Neural cell (in vitro differentiated cells): ENCODE measurements around the gene SLC25A25. TPM values are rescaled to one million over a fixed set of nuclear protein-coding genes. Genes with fewer than 3 reads are reported as not detected.

ENCODE experiments used
- H2AFZ ChIP-seq: fragments of 200-600, 300-800 bp; sonication (generic), shearing (Covaris generic); 2 replicates; pipeline ENCODE4 v1.6.0; 2014; ENCODE audit warnings: low read depth, mild to moderate bottlenecking, antibody characterized with exemption, low read length, moderate library complexity
- H3F3A ChIP-seq: fragments of 200-600 bp; shearing (Covaris generic); 2 replicates; pipeline ENCODE4 v1.6.1; 2016; ENCODE audit warnings: mild to moderate bottlenecking, moderate library complexity, mixed read lengths, antibody characterized with exemption, low read length; ENCODE audit not compliant: insufficient read depth, poor library complexity, severe bottlenecking
- H3K27ac ChIP-seq: fragments of 200-600, 300-800 bp; sonication (generic), shearing (Covaris generic); 2 replicates; pipeline ENCODE4 v1.5.1; 2014; ENCODE audit warnings: mild to moderate bottlenecking, low read length, moderate library complexity
- H3K27me3 ChIP-seq: fragments of 300-800, 200-600 bp; sonication (generic), shearing (Covaris generic); 2 replicates; pipeline ENCODE4 v1.6.0; 2014; ENCODE audit warnings: mild to moderate bottlenecking, low read depth, low read length, moderate library complexity; ENCODE audit not compliant: insufficient read depth
- H3K36me3 ChIP-seq: fragments of 300-800, 200-600 bp; sonication (generic), shearing (Covaris generic); 2 replicates; pipeline ENCODE4 v1.5.1; 2014; ENCODE audit warnings: mild to moderate bottlenecking, antibody characterized with exemption, low read length, moderate library complexity; ENCODE audit not compliant: insufficient read depth
- H3K4me2 ChIP-seq: fragments of 300-800, 200-600 bp; sonication (generic), shearing (Covaris generic); 2 replicates; pipeline ENCODE4 v1.6.0; 2014; ENCODE audit warnings: mild to moderate bottlenecking, low read length
- H3K4me3 ChIP-seq: fragments of 300-800, 200-600 bp; sonication (generic), shearing (Covaris generic); 2 replicates; pipeline ENCODE4 v1.5.1; 2014; ENCODE audit warnings: mild to moderate bottlenecking, low read length, moderate library complexity
- H3K79me2 ChIP-seq: fragments of 200-600 bp; shearing (Covaris generic); replicated peaks from 2 replicates; pipeline ENCODE4 v1.6.0; 2014; ENCODE audit warnings: mild to moderate bottlenecking, low read length, moderate library complexity; ENCODE audit not compliant: insufficient read depth
- H3K9ac ChIP-seq: fragments of 300-800, 200-600 bp; sonication (generic), shearing (Covaris generic); 2 replicates; pipeline ENCODE4 v1.6.1; 2016; ENCODE audit warnings: mild to moderate bottlenecking, low read length, mixed read lengths
- H3K9me2 ChIP-seq: fragments of 200-600 bp; shearing (Covaris generic); 2 replicates; pipeline ENCODE4 v1.6.1; 2016; ENCODE audit warnings: mild to moderate bottlenecking, low read length, mixed read lengths; ENCODE audit not compliant: insufficient read depth
- H3K9me3 ChIP-seq: fragments of 200-600, 300-800 bp; sonication (generic), shearing (Covaris generic); 2 replicates; pipeline ENCODE4 v1.6.1; 2016; ENCODE audit warnings: mild to moderate bottlenecking, mixed run types, low read length, moderate library complexity, mixed read lengths
- H4K20me1 ChIP-seq: fragments of 200-600 bp; shearing (Covaris generic); 2 replicates; pipeline ENCODE4 v1.6.1; 2016; ENCODE audit warnings: mild to moderate bottlenecking, mixed run types; ENCODE audit not compliant: insufficient read depth
- CTCF ChIP-seq: fragments of 450-650 bp; IDR thresholded peaks from 2 replicates; pipeline ENCODE4 v1.5.1; 2014; ENCODE audit warnings: antibody characterized with exemption, mild to moderate bottlenecking, moderate library complexity; ENCODE audit not compliant: poor library complexity, severe bottlenecking
- EP300 ChIP-seq: fragments of 450-650 bp; conservative IDR thresholded peaks from 2 replicates; pipeline ENCODE4 v1.6.1; 2014; ENCODE audit warnings: antibody characterized with exemption, mild to moderate bottlenecking, moderate library complexity; ENCODE audit not compliant: poor library complexity, severe bottlenecking
- EZH2 ChIP-seq: fragments of 200-600, 300-800 bp; shearing (Covaris generic), sonication (generic); IDR thresholded peaks from 2 replicates; pipeline ENCODE4 v1.6.1; 2014; ENCODE audit warnings: antibody characterized with exemption, low read length, borderline replicate concordance, mild to moderate bottlenecking; ENCODE audit not compliant: insufficient read depth, poor library complexity, severe bottlenecking
- MXI1 ChIP-seq: fragments of 450-650 bp; conservative IDR thresholded peaks from 2 replicates; pipeline ENCODE4 v1.6.1; 2014; ENCODE audit warnings: antibody characterized with exemption, mild to moderate bottlenecking; ENCODE audit not compliant: poor library complexity, severe bottlenecking
- POLR2AphosphoS5 ChIP-seq: IDR thresholded peaks from 2 replicates; pipeline ENCODE4 v1.6.1; 2012
- RAD21 ChIP-seq: fragments of 450-650 bp; conservative IDR thresholded peaks from 2 replicates; pipeline ENCODE4 v1.6.1; 2014; ENCODE audit warnings: antibody characterized with exemption, mild to moderate bottlenecking, moderate library complexity
- REST ChIP-seq: IDR thresholded peaks from 2 replicates; pipeline ENCODE4 v1.6.1; 2012; ENCODE audit warnings: borderline replicate concordance
- SMC3 ChIP-seq: fragments of 450-650 bp; conservative IDR thresholded peaks from 2 replicates; pipeline ENCODE4 v1.6.1; 2014; ENCODE audit warnings: antibody characterized with exemption, mild to moderate bottlenecking, moderate library complexity; ENCODE audit not compliant: poor library complexity
- TAF1 ChIP-seq: IDR thresholded peaks from 2 replicates; pipeline ENCODE4 v1.6.1; 2012; ENCODE audit warnings: low read depth
- polyA plus RNA-seq: library from polyadenylated mRNA; depleted of rRNA; stranded (reverse); fragments of >200 nt; gene quantifications from 2 replicates; pipeline ENCODE4 v1.2.3, GENCODE V29; 2014

The SLC25A25 gene
- polyA plus RNA-seq, 1 donor from 2014 or later: 43.7 TPM

DNA sequence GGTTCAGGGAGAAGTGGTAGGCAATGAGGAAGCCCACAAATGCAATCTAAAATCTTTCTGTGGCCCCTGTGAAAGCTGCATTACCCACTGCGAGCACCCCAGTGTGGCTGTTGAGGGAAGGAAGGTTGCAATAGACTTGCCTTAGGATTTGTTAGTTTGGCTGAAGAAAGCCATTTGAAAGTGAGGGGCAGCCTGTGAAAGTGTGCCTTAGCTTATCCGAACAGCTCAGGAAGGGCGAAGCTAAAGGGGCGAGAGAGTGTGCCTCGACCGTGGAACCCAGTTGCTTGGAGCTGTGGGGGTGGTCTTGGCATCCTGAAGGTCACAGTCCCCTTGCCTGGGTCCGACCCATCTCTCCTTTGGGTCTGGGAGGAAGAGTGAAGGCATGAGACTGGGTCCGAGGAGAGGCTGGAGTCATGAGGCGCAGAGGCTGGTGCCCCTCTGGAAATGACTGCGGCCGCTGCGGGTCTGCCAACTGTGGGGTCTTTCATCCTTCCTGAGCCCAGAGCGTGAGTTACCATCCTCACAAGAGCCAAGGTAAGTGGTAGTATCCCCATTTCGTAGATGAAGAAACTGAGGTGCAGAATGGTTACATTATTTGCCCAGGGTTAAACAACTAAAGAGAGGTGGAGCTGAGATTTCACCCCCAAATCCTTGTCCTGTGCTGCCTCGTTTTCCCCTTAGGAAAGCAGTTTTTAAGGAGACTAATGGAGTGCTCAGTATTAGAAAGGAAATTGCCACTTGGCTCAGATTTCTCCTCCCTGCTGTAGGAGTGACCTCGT lies 24.4 kb downstream of the SLC25A25 start:
- no peaks in the 10 kb centered on the region for H3K9me3 ChIP-seq
- H3F3A ChIP-seq: peaks cover 7% of the 10 kb centered on the region
- no peaks in the 10 kb centered on the region for H3K9me2 ChIP-seq
- H3K9ac ChIP-seq: peak overlapping the region; percentile 74
- peak overlapping the region; percentile 95 for H3K27ac ChIP-seq
- H3K79me2 ChIP-seq: peaks cover 31% of the 10 kb centered on the region
- H4K20me1 ChIP-seq: no peaks in the 10 kb centered on the region
- H3K36me3 ChIP-seq: no peaks in the 10 kb centered on the region
- H3K27me3 ChIP-seq: no peaks in the 10 kb centered on the region
- TF ChIP-seq CTCF: no peak
- no peak for TF ChIP-seq REST
- TF ChIP-seq MXI1: no peak
- TF ChIP-seq EP300: no peak
- TF ChIP-seq TAF1: no peak
- no peak for TF ChIP-seq SMC3
- no peak for TF ChIP-seq RAD21
- no peak for TF ChIP-seq POLR2AphosphoS5
- no peak for TF ChIP-seq EZH2
- H3K4me3 ChIP-seq: peak overlapping the region; percentile 62
- peak overlapping the region; percentile 91 for H3K4me2 ChIP-seq
- H2AFZ ChIP-seq: no peak overlapping the region

DNA sequence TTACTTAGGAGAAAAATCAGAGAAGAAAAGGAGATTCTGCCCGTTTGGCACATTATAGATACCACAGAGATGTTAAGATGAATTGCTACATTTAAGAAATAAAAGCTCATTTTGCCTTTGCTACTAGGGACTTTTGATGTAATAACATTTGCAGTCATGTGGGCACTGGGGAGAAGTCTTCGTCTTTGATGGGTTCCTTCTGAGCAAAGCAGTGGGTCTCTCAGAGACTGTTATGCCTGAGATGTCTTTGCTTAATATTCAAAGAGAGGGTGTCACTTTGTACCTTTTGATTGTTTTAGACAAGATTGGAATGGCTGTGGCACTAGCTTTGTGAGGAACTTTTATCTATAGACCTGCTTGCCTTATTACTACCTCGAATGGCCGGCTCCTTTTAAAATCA lies 25.0 kb downstream of the SLC25A25 start:
- Histone ChIP-seq H3K79me2 (peaks cover 31% of the 10 kb centered on the region), H3K9me3 (no peaks in the 10 kb centered on the region), H3K9ac (peak overlapping the region; percentile 74), H3K4me2 (peak overlapping the region; percentile 91), H2AFZ (no peak overlapping the region), H3F3A (peaks cover 7% of the 10 kb centered on the region), H3K27me3 (no peaks in the 10 kb centered on the region), H3K36me3 (no peaks in the 10 kb centered on the region), H4K20me1 (no peaks in the 10 kb centered on the region), H3K9me2 (no peaks in the 10 kb centered on the region), H3K27ac (peak overlapping the region; percentile 95), H3K4me3 (peak overlapping the region; percentile 62)
- TF ChIP-seq TAF1 (no peak), SMC3 (no peak), EP300 (no peak), CTCF (no peak), RAD21 (no peak), POLR2AphosphoS5 (no peak), REST (no peak), MXI1 (no peak), EZH2 (no peak)
